Thymus (tissue), 11 donors: ENCODE measurements around the gene CD2. TPM values are rescaled to one million over a fixed set of nuclear protein-coding genes. Genes with fewer than 3 reads are reported as not detected.

ENCODE experiments used
- DNase-seq, 9 donors: peaks; one replicate each; pipeline ENCODE4 v3.0.0-alpha.2; 2013; ENCODE audit warnings: low spot score in 9 of 9, low read depth in 6 of 9, missing footprints in 1 of 9
- H3K27ac ChIP-seq, 2 donors: one replicate each; pipeline ENCODE4 v1.5.1; 2013; ENCODE audit warnings: control low read depth in 1 of 2, low read depth in 1 of 2, low read length in 1 of 2, mild to moderate bottlenecking in 1 of 2, moderate library complexity in 1 of 2
- H3K27me3 ChIP-seq, 2 donors: one replicate each; pipeline ENCODE4 v1.5.1; 2013; ENCODE audit warnings: low read length in 1 of 2; ENCODE audit not compliant: control insufficient read depth in 2 of 2, insufficient read depth in 1 of 2
- H3K36me3 ChIP-seq, 2 donors: one replicate each; pipeline ENCODE4 v1.5.1; 2013; ENCODE audit warnings: low read length in 1 of 2, mild to moderate bottlenecking in 1 of 2, moderate library complexity in 1 of 2; ENCODE audit not compliant: control insufficient read depth in 2 of 2, insufficient read depth in 2 of 2
- H3K4me1 ChIP-seq, 2 donors: one replicate each; pipeline ENCODE4 v1.5.1; 2013; ENCODE audit warnings: low read length in 2 of 2; ENCODE audit not compliant: control insufficient read depth in 2 of 2, insufficient read depth in 2 of 2
- H3K4me3 ChIP-seq, 2 donors: one replicate each; pipeline ENCODE4 v1.5.1; 2013; ENCODE audit warnings: low read length in 2 of 2, control low read depth in 1 of 2, mild to moderate bottlenecking in 1 of 2
- H3K9me3 ChIP-seq, 2 donors: one replicate each; pipeline ENCODE4 v1.5.1; 2013; ENCODE audit warnings: low read length in 1 of 2, mild to moderate bottlenecking in 1 of 2; ENCODE audit not compliant: control insufficient read depth in 2 of 2, insufficient read depth in 1 of 2
- WGBS: extraction: QIAGEN DNeasy Blood & Tissue Kit; methylation state at CpG from one replicate; pipeline ENCODE4 v1.1.7; 2013; 5-methylcytosine and 5-hydroxymethylcytosine counted together
- polyA plus RNA-seq: library from polyadenylated mRNA; stranded (reverse); fragments of 200-250 nt; gene quantifications from one replicate; pipeline ENCODE4 v1.2.3, GENCODE V29; 2013
- total RNA-seq: library from RNA; stranded (reverse); fragments of 120-200 nt; gene quantifications from one replicate; pipeline ENCODE4 v1.2.4, GENCODE V29; 2013
- donor health status: healthy.

CD2 gene
- total and polyA plus RNA-seq, 2 donors: 171 to 244 TPM

- WGBS: 86% methylated on average over 13 of the region's 13 CpGs
- Histone ChIP-seq H3K36me3 (peaks cover 65 to 72% of the 10 kb centered on the region in 2 donors), H3K27me3 (no peaks in the 10 kb centered on the region), H3K4me3 (no peak overlapping the region), H3K4me1 (peaks cover 90 to 94% of the 10 kb centered on the region in 2 donors), H3K9me3 (peaks cover 0 to 3% of the 10 kb centered on the region in 2 donors), H3K27ac (peak overlapping the region; percentile 97 to 98)
- DNase-seq: peak in 1 of 9 donors; percentile 56
These were observed 12.6 kb downstream of the CD2 start for GRCh38 chr1:116766616-116767469.

- no peaks in the 10 kb centered on the region for H3K27me3 ChIP-seq
- H3K4me3 ChIP-seq: no peak overlapping the region
- peak in 1 of 9 donors; percentile 32 for DNase-seq
- peaks cover 0 to 3% of the 10 kb centered on the region in 2 donors for H3K9me3 ChIP-seq
- H3K27ac ChIP-seq: peak overlapping the region; percentile 97 to 98
- H3K4me1 ChIP-seq: peaks cover 87 to 90% of the 10 kb centered on the region in 2 donors
- 93% methylated on average over 5 of the region's 5 CpGs for WGBS
- peaks cover 57 to 61% of the 10 kb centered on the region in 2 donors for H3K36me3 ChIP-seq
These were observed 13.7 kb downstream of the CD2 start for GRCh38 chr1:116767782-116768382.

- peaks cover 80 to 83% of the 10 kb centered on the region in 2 donors for H3K4me1 ChIP-seq
- H3K36me3 ChIP-seq: peaks cover 54 to 55% of the 10 kb centered on the region in 2 donors
- H3K9me3 ChIP-seq: peaks cover 0 to 3% of the 10 kb centered on the region in 2 donors
- DNase-seq: no peak
- no peaks in the 10 kb centered on the region for H3K27me3 ChIP-seq
- WGBS: 84% methylated on average over 13 of the region's 13 CpGs
- H3K27ac ChIP-seq: peak overlapping the region; percentile 97 to 98
- peak overlapping the region in 1 of 2 donors; percentile 21 for H3K4me3 ChIP-seq
These were observed 14.3 kb downstream of the CD2 start for GRCh38 chr1:116768416-116769103.

DNA sequence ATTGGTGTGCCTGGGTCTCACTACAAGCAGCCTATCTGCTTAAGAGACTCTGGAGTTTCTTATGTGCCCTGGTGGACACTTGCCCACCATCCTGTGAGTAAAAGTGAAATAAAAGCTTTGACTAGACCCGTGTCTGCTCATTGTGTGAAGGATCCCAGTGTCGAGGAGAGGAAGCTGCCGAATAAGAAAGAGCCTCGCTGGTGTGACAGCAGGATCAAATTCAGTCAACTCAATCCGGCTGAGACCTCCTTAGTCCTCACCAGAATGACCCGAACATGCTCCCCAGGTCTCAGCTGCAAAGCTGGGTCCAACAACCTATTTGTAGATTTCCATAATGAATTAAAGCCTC is 14.8 kb downstream of the CD2 start:
- H3K36me3 ChIP-seq: peaks cover 49 to 50% of the 10 kb centered on the region in 2 donors
- H3K9me3 ChIP-seq: peaks cover 0 to 3% of the 10 kb centered on the region in 2 donors
- H3K27ac ChIP-seq: peak overlapping the region; percentile 97 to 98
- H3K4me1 ChIP-seq: peaks cover 75 to 78% of the 10 kb centered on the region in 2 donors
- WGBS: 11% methylated on average over 6 of the region's 6 CpGs
- DNase-seq: peak in 2 of 9 donors; percentile 53 to 69
- H3K27me3 ChIP-seq: no peaks in the 10 kb centered on the region
- H3K4me3 ChIP-seq: peak overlapping the region; percentile 8 to 21

DNA sequence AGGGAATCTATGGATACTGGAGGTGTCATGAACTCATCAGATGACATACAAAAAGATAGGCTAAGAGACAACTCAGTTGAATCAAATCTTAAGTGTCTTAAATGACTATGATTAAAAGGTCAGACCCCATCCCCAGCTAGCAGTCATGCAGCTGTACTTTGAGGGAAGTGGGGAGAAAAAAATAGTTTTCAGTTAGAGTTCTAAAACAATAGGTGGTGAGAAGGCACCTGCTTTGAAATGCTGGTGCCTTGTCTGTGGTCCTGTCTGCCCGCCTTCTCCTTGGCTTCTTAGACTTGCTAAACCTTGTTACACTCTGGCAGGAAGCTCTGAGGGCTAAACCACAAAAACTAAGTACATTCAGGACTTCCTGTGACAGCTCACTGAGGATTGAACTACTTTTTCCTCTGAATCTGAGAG is 15.3 kb downstream of the CD2 start:
- Histone ChIP-seq H3K36me3 (peaks cover 44 to 45% of the 10 kb centered on the region in 2 donors), H3K4me3 (peak overlapping the region; percentile 25 to 35), H3K9me3 (peaks cover 0 to 5% of the 10 kb centered on the region in 2 donors), H3K27me3 (no peaks in the 10 kb centered on the region), H3K4me1 (peaks cover 70 to 73% of the 10 kb centered on the region in 2 donors), H3K27ac (peak overlapping the region; percentile 97 to 98)
- peak in 8 of 9 donors; percentile 74 to 95 (median 86) for DNase-seq
- 8% methylated on average over 1 of the region's 1 CpG for WGBS

- peak overlapping the region; percentile 25 to 35 for H3K4me3 ChIP-seq
- peaks cover 40 to 41% of the 10 kb centered on the region in 2 donors for H3K36me3 ChIP-seq
- H3K4me1 ChIP-seq: peaks cover 66 to 69% of the 10 kb centered on the region in 2 donors
- no peak for DNase-seq
- peaks cover 0 to 8% of the 10 kb centered on the region in 2 donors for H3K9me3 ChIP-seq
- peak overlapping the region; percentile 97 to 98 for H3K27ac ChIP-seq
- 34% methylated on average over 9 of the region's 9 CpGs for WGBS
- no peaks in the 10 kb centered on the region for H3K27me3 ChIP-seq
These were observed 15.8 kb downstream of the CD2 start for GRCh38 chr1:116769994-116770393.

- Histone ChIP-seq H3K9me3 (peaks cover 0 to 13% of the 10 kb centered on the region in 2 donors), H3K36me3 (peaks cover 33 to 35% of the 10 kb centered on the region in 2 donors), H3K27me3 (no peaks in the 10 kb centered on the region), H3K4me3 (peak overlapping the region in 1 of 2 donors; percentile 19), H3K27ac (peak overlapping the region; percentile 97 to 98), H3K4me1 (peaks cover 60 to 63% of the 10 kb centered on the region in 2 donors)
- peak in 2 of 9 donors; percentile 53 to 73 for DNase-seq
- WGBS: 36% methylated on average over 5 of the region's 5 CpGs
These were observed 16.4 kb downstream of the CD2 start for GRCh38 chr1:116770625-116771024.

DNA sequence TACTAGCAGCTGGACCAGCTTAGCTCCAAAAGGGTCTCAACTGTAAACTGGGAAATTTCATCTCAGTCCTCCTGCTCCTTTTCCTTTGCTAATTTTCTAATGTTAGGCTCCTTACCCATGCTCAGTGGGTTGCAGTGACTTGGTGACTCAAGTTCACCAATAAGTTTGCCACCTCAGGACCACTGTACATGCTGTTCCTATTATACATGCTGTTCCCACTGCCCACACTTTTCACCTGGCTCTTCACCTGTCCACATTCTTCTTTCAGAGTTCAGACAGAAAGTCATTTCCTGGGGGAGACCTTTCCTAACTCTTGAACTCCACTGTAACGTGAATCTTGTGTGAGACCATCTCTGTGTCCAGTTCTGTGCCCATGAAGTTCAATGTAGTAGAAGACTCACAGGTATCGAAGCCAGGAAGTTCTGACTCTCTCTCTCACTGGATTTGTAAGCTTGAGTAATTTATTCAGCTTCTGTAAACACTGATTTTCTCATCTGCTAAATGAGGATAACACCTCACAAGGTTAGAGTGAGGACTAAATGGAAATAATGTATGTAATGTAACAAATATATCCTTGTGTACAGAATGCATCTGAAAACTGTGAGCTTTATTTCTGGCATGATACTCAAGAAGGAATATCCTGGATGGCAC is 17.9 kb downstream of the CD2 start:
- Histone ChIP-seq H3K36me3 (peaks cover 19 to 20% of the 10 kb centered on the region in 2 donors), H3K27me3 (no peaks in the 10 kb centered on the region), H3K4me3 (no peak overlapping the region), H3K27ac (peak overlapping the region; percentile 48 to 97), H3K4me1 (peaks cover 47 to 48% of the 10 kb centered on the region in 2 donors), H3K9me3 (peaks cover 0 to 10% of the 10 kb centered on the region in 2 donors)
- 79% methylated on average over 2 of the region's 2 CpGs for WGBS
- no peak for DNase-seq
